Measurements from ENCODE around the gene PDGFRA. TPM values are rescaled to one million over a fixed set of nuclear protein-coding genes. Genes with fewer than 3 reads are reported as not detected.

Gene PDGFRA
- total RNA-seq, 2 donors from 2014 or later: 7.8 to 10.7 TPM

- Mint-ChIP-seq H3K36me3 (ENCODE audit: low read depth) (no peaks in the 10 kb centered on the region), H3K27ac (no peak overlapping the region), H3K4me3 (no peak overlapping the region), H3K4me1 (no peaks in the 10 kb centered on the region), H3K9me3 (no peaks in the 10 kb centered on the region), H3K27me3 (ENCODE audit: insufficient read depth) (no peaks in the 10 kb centered on the region)
- DNase-seq: peak; percentile 68
- Histone ChIP-seq H3K27me3 (ENCODE audit: control insufficient read depth, insufficient read depth, low read length, poor library complexity, severe bottlenecking) (no peaks in the 10 kb centered on the region), H3K36me3 (ENCODE audit: control insufficient read depth, insufficient read depth, low read length) (no peaks in the 10 kb centered on the region), H3K4me3 (ENCODE audit: low read length) (no peak overlapping the region), H3K9ac (ENCODE audit: extremely low read depth, low read length, poor library complexity, severe bottlenecking) (no peak overlapping the region), H3K4me1 (ENCODE audit: control insufficient read depth, insufficient read depth, low read length) (no peaks in the 10 kb centered on the region), H3K9me3 (ENCODE audit: control insufficient read depth, low read length) (no peaks in the 10 kb centered on the region), H3K27ac (ENCODE audit: low read depth, low read length) (no peak overlapping the region)
- WGBS, 2 experiments (ENCODE audit: insufficient coverage in 1 of 2, insufficient read length in 1 of 2): 13 to 33% methylated on average over 2 to 5 of the region's 5 CpGs
- TF ChIP-seq CTCF (conservative IDR thresholded peaks at IDR 0.05): peak; percentile 98
These were observed 89.8 kb downstream of the PDGFRA start for GRCh38 chr4:54318904-54319303.

GRCh38 chr4:54320826-54321685 is 92.0 kb downstream of the PDGFRA start:
- no peak overlapping the region for H3K4me3 Mint-ChIP-seq
- no peak overlapping the region for H3K9ac ChIP-seq (ENCODE audit: extremely low read depth, low read length, poor library complexity, severe bottlenecking)
- no peaks in the 10 kb centered on the region for H3K27me3 Mint-ChIP-seq (ENCODE audit: insufficient read depth)
- H3K9me3 ChIP-seq (ENCODE audit: control insufficient read depth, low read length): no peaks in the 10 kb centered on the region
- no peak for TF ChIP-seq CTCF (conservative IDR thresholded peaks at IDR 0.05)
- H3K27ac ChIP-seq (ENCODE audit: low read depth, low read length): no peak overlapping the region
- 90 to 94% methylated on average over 6 to 7 of the region's 7 CpGs for WGBS, 2 experiments (ENCODE audit: insufficient coverage in 1 of 2, insufficient read length in 1 of 2)
- H3K27me3 ChIP-seq (ENCODE audit: control insufficient read depth, insufficient read depth, low read length, poor library complexity, severe bottlenecking): no peaks in the 10 kb centered on the region
- H3K4me3 ChIP-seq (ENCODE audit: low read length): no peak overlapping the region
- no peak overlapping the region for H3K27ac Mint-ChIP-seq
- H3K36me3 ChIP-seq (ENCODE audit: control insufficient read depth, insufficient read depth, low read length): no peaks in the 10 kb centered on the region
- H3K36me3 Mint-ChIP-seq (ENCODE audit: low read depth): no peaks in the 10 kb centered on the region
- no peaks in the 10 kb centered on the region for H3K4me1 Mint-ChIP-seq
- DNase-seq: no peak
- H3K4me1 ChIP-seq (ENCODE audit: control insufficient read depth, insufficient read depth, low read length): no peaks in the 10 kb centered on the region
- H3K9me3 Mint-ChIP-seq: peaks cover 12% of the 10 kb centered on the region

GRCh38 chr4:54322818-54323417 is 93.8 kb downstream of the PDGFRA start:
- no peaks in the 10 kb centered on the region for H3K4me1 ChIP-seq (ENCODE audit: control insufficient read depth, insufficient read depth, low read length)
- no peak overlapping the region for H3K27ac ChIP-seq (ENCODE audit: low read depth, low read length)
- no peaks in the 10 kb centered on the region for H3K27me3 ChIP-seq (ENCODE audit: control insufficient read depth, insufficient read depth, low read length, poor library complexity, severe bottlenecking)
- DNase-seq: peak; percentile 92
- H3K36me3 ChIP-seq (ENCODE audit: control insufficient read depth, insufficient read depth, low read length): no peaks in the 10 kb centered on the region
- H3K9ac ChIP-seq (ENCODE audit: extremely low read depth, low read length, poor library complexity, severe bottlenecking): no peak overlapping the region
- peaks cover 7% of the 10 kb centered on the region for H3K9me3 ChIP-seq (ENCODE audit: control insufficient read depth, low read length)
- no peak overlapping the region for H3K27ac Mint-ChIP-seq
- peaks cover 2% of the 10 kb centered on the region for H3K27me3 Mint-ChIP-seq (ENCODE audit: insufficient read depth)
- no peaks in the 10 kb centered on the region for H3K36me3 Mint-ChIP-seq (ENCODE audit: low read depth)
- peaks cover 29% of the 10 kb centered on the region for H3K9me3 Mint-ChIP-seq
- TF ChIP-seq CTCF (conservative IDR thresholded peaks at IDR 0.05): peak; percentile 93
- 34 to 42% methylated on average over 6 to 10 of the region's 10 CpGs for WGBS, 2 experiments (ENCODE audit: insufficient coverage in 1 of 2, insufficient read length in 1 of 2)
- no peak overlapping the region for H3K4me3 Mint-ChIP-seq
- no peaks in the 10 kb centered on the region for H3K4me1 Mint-ChIP-seq
- no peak overlapping the region for H3K4me3 ChIP-seq (ENCODE audit: low read length)

All from endodermal cell (in vitro differentiated cells).